ENCODE results near the gene PHACTR3. TPM values are rescaled to one million over a fixed set of nuclear protein-coding genes. Genes with fewer than 3 reads are reported as not detected.

The PHACTR3 gene
- total RNA-seq, 1 donor, result not detected

GRCh38 chr20:59809630-59810448, 205.5 kb downstream of the PHACTR3 start:
- H3K4me3 ChIP-seq (ENCODE audit: low read depth, low read length), result no peak overlapping the region
- no peak for DNase-seq (ENCODE audit: low read depth)
- TF ChIP-seq CTCF (IDR thresholded peaks at IDR 0.05; ENCODE audit: insufficient read depth, low read depth, low read length), result no peak

GRCh38 chr20:59810449-59811187, 206.3 kb downstream of the PHACTR3 start:
- no peak for DNase-seq (ENCODE audit: low read depth)
- no peak overlapping the region for H3K4me3 ChIP-seq (ENCODE audit: low read depth, low read length)
- no peak for TF ChIP-seq CTCF (IDR thresholded peaks at IDR 0.05; ENCODE audit: insufficient read depth, low read depth, low read length)

- no peak for DNase-seq (ENCODE audit: low read depth)
- no peak overlapping the region for H3K4me3 ChIP-seq (ENCODE audit: low read depth, low read length)
- no peak for TF ChIP-seq CTCF (IDR thresholded peaks at IDR 0.05; ENCODE audit: insufficient read depth, low read depth, low read length)
Observed at GRCh38 chr20:59811681-59812171, 207.4 kb downstream of the PHACTR3 start.

- no peak overlapping the region for H3K4me3 ChIP-seq (ENCODE audit: low read depth, low read length)
- TF ChIP-seq CTCF (IDR thresholded peaks at IDR 0.05; ENCODE audit: insufficient read depth, low read depth, low read length), result no peak
- DNase-seq (ENCODE audit: low read depth), result no peak
Observed at GRCh38 chr20:59812286-59813125, 208.2 kb downstream of the PHACTR3 start.

- H3K4me3 ChIP-seq (ENCODE audit: low read depth, low read length), result no peak overlapping the region
- TF ChIP-seq CTCF (IDR thresholded peaks at IDR 0.05; ENCODE audit: insufficient read depth, low read depth, low read length), result no peak
- DNase-seq (ENCODE audit: low read depth), result no peak
Observed at GRCh38 chr20:59813126-59813947, 209.0 kb downstream of the PHACTR3 start.

Data from fibroblast of villous mesenchyme (primary cell).